ENCODE measurements around the gene UCN3.
"Not testable (repeated sequence)": the region's sequence is repeated elsewhere in the genome, so short reads cannot be mapped to it uniquely, and the experiment has no call there.

The UCN3 gene

DNA sequence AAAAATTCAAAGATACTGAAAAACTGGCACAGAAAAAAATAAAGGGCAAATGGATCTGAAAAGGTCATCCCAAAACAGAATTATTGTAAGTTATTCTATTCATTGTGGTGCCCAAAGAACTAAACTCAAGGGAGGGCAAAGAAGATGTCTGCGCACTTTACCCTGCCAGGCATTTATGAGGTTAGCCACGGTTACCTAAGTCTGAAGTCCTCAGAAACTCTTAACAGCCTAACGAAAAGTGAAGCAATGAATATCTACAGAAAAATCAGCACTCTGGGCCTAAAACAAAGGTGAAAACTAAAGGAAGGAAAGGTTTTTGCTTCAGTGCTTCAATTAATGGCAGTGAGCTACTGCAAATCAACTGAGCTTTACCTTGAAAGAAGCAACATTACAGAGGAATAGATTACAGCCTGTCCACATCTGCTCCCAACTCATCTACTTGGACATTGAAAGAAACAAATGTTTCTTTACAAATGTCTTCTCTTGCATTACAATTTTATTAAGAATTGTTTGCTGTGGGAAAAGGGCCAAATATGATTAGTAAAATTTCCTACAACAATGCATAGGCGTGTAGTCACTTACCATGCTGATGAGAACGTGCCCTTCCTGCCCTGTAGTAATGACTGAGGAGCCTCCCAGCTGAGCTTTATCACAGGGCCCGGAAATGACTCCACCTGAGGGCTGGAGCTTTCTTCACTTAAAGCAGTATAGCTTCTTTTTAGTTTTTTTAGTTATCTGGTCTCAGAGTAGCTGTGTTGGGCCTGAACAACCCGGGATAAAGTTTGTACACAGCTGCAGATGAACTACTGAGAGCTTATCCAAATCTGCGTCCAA, 39.7 kb downstream of the UCN3 start, which contains the start of gene TUBAL3:
TSS of gene TUBAL3 (minus strand) at position 621 of the 834 bp plus-strand sequence. CDS start at position 585, 36 bp downstream.
- DNase-seq (ENCODE audit: low read depth), result no peak
- TF ChIP-seq, protein P1, sequence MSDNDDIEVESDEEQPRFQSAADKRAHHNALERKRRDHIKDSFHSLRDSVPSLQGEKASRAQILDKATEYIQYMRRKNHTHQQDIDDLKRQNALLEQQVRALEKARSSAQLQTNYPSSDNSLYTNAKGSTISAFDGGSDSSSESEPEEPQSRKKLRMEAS (IDR thresholded peaks at IDR 0.05; ENCODE audit: low read depth, low read length), result no peak
- no peak for TF ChIP-seq MYC (IDR thresholded peaks at IDR 0.05; ENCODE audit: low read depth, low read length)
- TF ChIP-seq, protein P2, sequence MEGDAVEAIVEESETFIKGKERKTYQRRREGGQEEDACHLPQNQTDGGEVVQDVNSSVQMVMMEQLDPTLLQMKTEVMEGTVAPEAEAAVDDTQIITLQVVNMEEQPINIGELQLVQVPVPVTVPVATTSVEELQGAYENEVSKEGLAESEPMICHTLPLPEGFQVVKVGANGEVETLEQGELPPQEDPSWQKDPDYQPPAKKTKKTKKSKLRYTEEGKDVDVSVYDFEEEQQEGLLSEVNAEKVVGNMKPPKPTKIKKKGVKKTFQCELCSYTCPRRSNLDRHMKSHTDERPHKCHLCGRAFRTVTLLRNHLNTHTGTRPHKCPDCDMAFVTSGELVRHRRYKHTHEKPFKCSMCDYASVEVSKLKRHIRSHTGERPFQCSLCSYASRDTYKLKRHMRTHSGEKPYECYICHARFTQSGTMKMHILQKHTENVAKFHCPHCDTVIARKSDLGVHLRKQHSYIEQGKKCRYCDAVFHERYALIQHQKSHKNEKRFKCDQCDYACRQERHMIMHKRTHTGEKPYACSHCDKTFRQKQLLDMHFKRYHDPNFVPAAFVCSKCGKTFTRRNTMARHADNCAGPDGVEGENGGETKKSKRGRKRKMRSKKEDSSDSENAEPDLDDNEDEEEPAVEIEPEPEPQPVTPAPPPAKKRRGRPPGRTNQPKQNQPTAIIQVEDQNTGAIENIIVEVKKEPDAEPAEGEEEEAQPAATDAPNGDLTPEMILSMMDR (IDR thresholded peaks at IDR 0.05; ENCODE audit: low read depth, low read length), result no peak
- no peak for TF ChIP-seq POLR2A (IDR thresholded peaks at IDR 0.05; ENCODE audit: extremely low read depth, insufficient read length)
- H3K4me3 ChIP-seq (ENCODE audit: low read depth, low read length), result no peak within 1 kb of the TSS

DNA sequence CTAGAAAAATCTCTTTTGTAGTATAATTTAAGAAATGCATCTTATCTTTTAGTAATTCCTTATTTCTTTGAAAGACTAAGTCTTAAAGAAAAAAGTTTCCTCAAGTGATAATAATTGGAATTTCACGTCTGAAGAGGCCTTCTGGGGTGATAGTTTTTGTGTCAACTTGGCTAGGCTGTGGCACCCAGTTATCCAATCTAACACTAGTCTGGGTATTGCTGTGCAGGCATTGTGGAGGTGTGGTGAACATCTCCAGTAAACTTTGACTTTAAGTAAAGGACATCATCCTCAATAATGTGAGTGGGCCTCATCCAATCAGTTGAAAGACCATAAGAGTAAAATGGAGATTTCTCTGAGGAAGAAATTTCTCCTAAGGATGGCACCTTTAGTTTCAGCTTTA, 42.2 kb downstream of the UCN3 start:
- no peak for TF ChIP-seq MYC (IDR thresholded peaks at IDR 0.05; ENCODE audit: low read depth, low read length)
- no peak overlapping the region for H3K4me3 ChIP-seq (ENCODE audit: low read depth, low read length)
- DNase-seq (ENCODE audit: low read depth), result no peak

DNA sequence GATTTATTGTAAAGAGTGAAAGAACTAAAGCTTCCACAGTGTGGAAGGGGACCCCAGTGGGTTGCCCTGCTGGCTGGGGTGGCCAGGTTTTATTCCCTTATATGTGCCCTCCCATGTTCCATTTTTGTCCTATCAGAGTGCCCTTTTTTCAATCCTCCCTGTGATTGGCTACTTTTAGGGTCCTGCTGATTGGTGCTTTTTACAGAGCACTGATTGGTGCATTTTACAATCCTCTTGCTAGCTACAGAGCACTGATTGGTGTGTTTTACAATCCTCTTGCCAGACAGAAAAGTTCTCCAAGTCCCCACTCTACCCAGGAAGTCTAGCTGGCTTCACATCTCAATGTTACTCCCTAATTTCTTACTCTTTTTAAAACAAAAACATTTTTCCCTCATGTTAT, 46.0 kb downstream of the UCN3 start:
- not testable (repeated sequence) for DNase-seq (ENCODE audit: low read depth); H3K4me3 ChIP-seq (ENCODE audit: low read depth, low read length)

DNA sequence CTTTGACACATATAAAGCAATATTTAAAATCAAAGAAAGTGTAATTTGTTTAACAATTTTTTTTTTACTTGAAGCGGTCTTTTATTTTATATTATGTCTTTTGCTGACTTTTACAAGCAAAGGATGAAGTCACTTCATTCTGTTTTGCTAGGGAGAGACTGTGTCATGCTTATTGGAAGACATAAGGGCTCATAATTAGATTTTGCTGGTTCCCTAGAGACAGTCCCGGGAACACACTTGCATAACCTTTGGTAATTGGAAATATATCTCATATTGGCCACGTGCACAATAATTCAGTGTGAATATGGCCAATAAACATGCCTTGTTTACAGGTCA, 47.1 kb downstream of the UCN3 start:
- peak overlapping the region; percentile 78 for H3K4me3 ChIP-seq (ENCODE audit: low read depth, low read length)
- TF ChIP-seq, protein P1 (IDR thresholded peaks at IDR 0.05; ENCODE audit: low read depth, low read length), result no peak
- no peak for DNase-seq (ENCODE audit: low read depth)

DNA sequence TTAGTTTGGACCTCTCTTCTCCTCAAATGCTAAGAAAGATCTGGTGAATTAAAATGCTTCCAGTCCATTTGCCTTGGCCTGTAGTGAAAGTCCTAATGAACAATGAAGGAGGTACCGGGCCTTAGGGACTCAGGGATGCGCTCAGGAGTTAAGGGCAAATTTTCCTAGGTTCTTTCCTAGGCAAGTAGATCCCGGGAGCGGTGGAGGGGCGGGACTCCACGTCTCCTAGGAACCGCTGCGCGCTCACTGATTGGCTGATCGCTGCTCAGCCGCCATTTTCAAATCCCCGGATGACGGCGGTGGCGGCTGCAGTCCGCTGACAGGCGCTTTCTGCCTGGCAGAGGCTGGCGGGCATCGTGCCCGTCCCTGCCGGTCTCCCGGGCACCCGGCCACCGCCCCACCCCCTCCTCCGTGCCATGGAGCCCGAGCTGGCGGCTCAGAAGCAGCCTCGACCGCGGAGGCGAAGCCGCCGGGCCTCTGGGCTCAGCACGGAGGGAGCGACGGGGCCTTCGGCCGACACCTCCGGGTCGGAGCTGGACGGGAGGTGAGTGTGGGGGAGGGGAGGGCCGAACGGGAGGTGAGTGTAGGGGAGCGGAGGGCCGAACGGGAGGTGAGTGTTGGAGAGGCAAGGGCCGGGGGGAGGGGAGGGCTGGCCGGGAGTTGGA, 47.6 kb downstream of the UCN3 start, which contains the start of gene NET1:
TSS of gene NET1 (plus strand) at position 281 of the 665 bp plus-strand sequence. CDS start at position 417, 136 bp downstream.
- peak within 1 kb of the TSS; percentile 78 for H3K4me3 ChIP-seq (ENCODE audit: low read depth, low read length)
- TF ChIP-seq, protein P2 (IDR thresholded peaks at IDR 0.05; ENCODE audit: low read depth, low read length), result no peak
- TF ChIP-seq MYC (IDR thresholded peaks at IDR 0.05; ENCODE audit: low read depth, low read length) (no peak), POLR2A (IDR thresholded peaks at IDR 0.05; ENCODE audit: extremely low read depth, insufficient read length) (peak; percentile 42)
- TF ChIP-seq, protein P1 (IDR thresholded peaks at IDR 0.05; ENCODE audit: low read depth, low read length), result no peak

DNA sequence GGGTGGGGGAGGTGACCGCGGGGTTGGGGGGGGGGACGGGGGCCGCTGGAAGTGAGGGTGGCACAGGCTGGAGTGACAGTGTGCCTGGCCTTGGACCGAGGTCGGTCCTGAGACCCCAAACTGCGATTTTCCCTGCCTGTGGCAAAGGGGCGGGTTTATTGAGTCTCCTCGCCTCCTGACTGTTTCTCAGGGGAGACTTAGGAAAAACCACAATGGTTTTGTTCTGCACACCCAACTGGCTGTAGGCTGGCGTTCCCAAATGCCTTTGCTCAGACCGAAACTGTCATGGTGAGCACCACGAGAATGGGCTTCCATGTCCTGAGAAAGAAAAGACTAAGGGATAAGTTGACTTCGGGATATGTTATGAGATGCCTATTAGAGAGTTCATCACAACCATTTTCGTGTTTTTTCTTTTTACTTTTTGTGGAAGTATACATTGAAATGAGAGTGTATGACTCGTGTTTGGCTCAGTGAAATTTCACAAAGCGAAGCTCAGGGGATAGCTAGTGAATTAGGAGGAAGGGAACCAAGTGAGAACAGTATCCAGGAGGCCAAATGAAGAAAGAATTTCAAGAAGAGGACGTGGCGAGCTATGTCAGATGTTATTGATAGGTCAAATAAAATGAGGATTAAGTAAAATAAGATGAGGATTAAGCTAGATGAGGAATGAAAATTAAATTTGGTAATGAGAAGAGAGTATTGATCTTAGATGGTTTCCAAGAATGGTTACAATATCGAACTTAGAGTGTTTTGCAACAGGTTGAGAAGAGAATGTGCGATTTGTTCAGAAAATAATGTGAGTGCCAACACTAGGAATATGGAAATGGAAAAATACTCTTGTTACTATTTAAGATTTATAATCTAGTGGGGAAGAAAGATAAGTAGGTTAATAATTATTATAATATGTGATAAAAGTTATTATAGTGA, 48.5 kb downstream of the UCN3 start:
- peak overlapping the region; percentile 78 for H3K4me3 ChIP-seq (ENCODE audit: low read depth, low read length)
- TF ChIP-seq, protein P2 (IDR thresholded peaks at IDR 0.05; ENCODE audit: low read depth, low read length), result no peak
- TF ChIP-seq MYC (IDR thresholded peaks at IDR 0.05; ENCODE audit: low read depth, low read length), result no peak
- DNase-seq (ENCODE audit: low read depth), result peak; percentile 50

More for the DNA sequence above, 47.6 kb downstream of the UCN3 start, which contains the start of gene NET1:
- DNase-seq (ENCODE audit: low read depth), result peak; percentile 79

DNA sequence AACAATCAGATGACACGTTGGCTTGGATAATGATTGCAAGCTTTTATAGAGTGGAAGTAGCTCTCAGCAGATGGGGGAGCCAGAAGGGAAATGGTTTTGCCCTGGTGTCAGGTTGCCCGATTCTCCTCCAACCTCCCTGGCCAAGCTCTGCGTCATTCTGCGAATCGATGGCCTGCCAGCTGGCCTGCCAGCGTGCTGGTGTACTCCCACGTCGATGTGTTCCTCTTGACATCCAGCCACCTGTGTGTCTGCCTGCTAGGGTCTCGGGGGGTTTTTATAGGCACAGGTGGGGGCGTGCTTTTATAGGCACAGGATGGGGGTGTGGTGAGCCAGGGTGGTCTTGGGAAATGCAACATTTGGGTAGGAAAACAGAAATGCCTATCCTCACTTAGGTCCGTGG, 52.2 kb downstream of the UCN3 start:
- no peak overlapping the region for H3K4me3 ChIP-seq (ENCODE audit: low read depth, low read length)
- no peak for TF ChIP-seq POLR2A (IDR thresholded peaks at IDR 0.05; ENCODE audit: extremely low read depth, insufficient read length)
- no peak for TF ChIP-seq MYC (IDR thresholded peaks at IDR 0.05; ENCODE audit: low read depth, low read length)
- TF ChIP-seq, protein P2 (IDR thresholded peaks at IDR 0.05; ENCODE audit: low read depth, low read length), result no peak
- TF ChIP-seq, protein P1 (IDR thresholded peaks at IDR 0.05; ENCODE audit: low read depth, low read length), result no peak
- no peak for DNase-seq (ENCODE audit: low read depth)
